Fibroblast of pulmonary artery (primary cell): ENCODE results near the gene DDX47.

Source experiments
- DNase-seq: peaks from one replicate; pipeline ENCODE4 v3.0.0-alpha.2; 2010; ENCODE audit warnings: low read depth
- H3K4me3 ChIP-seq: replicated peaks from 2 replicates; pipeline ENCODE4 v1.5.1; 2011; ENCODE audit warnings: low read depth, mild to moderate bottlenecking, control low read depth, low read length, moderate library complexity
- TF ChIP-seq, protein P1 (sequence below): IDR thresholded peaks from 2 replicates; pipeline ENCODE4 v1.5.1; 2011; ENCODE audit warnings: mild to moderate bottlenecking, control low read depth, low read length, inconsistent platforms; ENCODE audit errors: missing control alignments

Gene DDX47

GRCh38 chr12:12853435-12853834 is 40.3 kb downstream of the DDX47 start:
- no peak overlapping the region for H3K4me3 ChIP-seq
- TF ChIP-seq, protein P1, sequence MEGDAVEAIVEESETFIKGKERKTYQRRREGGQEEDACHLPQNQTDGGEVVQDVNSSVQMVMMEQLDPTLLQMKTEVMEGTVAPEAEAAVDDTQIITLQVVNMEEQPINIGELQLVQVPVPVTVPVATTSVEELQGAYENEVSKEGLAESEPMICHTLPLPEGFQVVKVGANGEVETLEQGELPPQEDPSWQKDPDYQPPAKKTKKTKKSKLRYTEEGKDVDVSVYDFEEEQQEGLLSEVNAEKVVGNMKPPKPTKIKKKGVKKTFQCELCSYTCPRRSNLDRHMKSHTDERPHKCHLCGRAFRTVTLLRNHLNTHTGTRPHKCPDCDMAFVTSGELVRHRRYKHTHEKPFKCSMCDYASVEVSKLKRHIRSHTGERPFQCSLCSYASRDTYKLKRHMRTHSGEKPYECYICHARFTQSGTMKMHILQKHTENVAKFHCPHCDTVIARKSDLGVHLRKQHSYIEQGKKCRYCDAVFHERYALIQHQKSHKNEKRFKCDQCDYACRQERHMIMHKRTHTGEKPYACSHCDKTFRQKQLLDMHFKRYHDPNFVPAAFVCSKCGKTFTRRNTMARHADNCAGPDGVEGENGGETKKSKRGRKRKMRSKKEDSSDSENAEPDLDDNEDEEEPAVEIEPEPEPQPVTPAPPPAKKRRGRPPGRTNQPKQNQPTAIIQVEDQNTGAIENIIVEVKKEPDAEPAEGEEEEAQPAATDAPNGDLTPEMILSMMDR: no peak
- no peak for DNase-seq

GRCh38 chr12:12859690-12860089 is 46.5 kb downstream of the DDX47 start:
- TF ChIP-seq, protein P1: no peak
- H3K4me3 ChIP-seq: no peak overlapping the region

DNA sequence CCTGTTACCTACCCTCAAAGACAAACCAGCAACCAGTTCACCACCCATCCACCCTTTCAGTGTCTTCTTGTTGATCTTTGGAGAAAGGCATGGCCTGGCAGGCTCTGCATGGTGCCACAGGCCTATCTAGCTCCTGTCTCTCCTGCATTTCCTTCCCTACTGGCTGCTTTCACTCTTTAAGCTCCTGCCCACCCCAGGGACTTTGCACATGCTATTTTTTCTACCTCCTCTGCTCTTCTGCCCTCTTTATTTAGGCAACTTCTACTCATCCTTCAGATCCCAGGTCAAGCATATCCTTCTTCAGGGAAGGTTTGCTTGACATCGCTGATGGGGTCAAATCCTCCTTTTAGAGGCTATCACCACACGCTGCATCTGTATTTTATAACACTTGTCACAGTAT is 51.1 kb downstream of the DDX47 start:
- no peak overlapping the region for H3K4me3 ChIP-seq
- no peak for DNase-seq
- TF ChIP-seq, protein P1: no peak

More at GRCh38 chr12:12859690-12860089, 46.5 kb downstream of the DDX47 start:
- DNase-seq: no peak

GRCh38 chr12:12868477-12869235 is 55.5 kb downstream of the DDX47 start:
- no peak for DNase-seq
- H3K4me3 ChIP-seq: no peak overlapping the region
- TF ChIP-seq, protein P1: no peak

DNA sequence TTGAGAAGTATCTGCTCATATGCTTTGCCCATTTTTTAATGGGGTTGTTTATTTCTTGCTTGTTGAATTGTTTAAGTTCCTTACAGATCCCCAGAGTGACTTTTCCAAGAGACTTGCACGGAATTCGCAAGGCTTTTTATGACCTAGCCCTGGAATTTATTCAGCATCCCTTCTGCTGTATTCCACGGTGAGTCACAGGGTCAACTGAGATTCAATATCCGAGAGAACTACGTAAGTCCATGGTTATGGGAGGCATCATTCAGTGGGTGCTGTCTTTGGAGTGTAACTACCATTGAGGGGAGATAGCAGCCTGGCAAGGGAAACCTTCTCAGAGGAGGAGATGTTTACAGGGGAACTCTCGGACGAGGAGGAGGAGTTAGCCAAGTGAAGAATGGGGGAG is 57.3 kb downstream of the DDX47 start:
- peak; percentile 89 for DNase-seq
- no peak overlapping the region for H3K4me3 ChIP-seq
- TF ChIP-seq, protein P1: no peak

- no peak overlapping the region for H3K4me3 ChIP-seq
- no peak for DNase-seq
- TF ChIP-seq, protein P1: no peak
Observed at GRCh38 chr12:12871587-12872138, 58.5 kb downstream of the DDX47 start.
